Upper lobe of right lung (tissue), 1 donor: ENCODE data around the gene ARID1B. TPM values are rescaled to one million over a fixed set of nuclear protein-coding genes. Genes with fewer than 3 reads are reported as not detected.
"Not testable (repeated sequence)": the region's sequence is repeated elsewhere in the genome, so short reads cannot be mapped to it uniquely, and the experiment has no call there.

ENCODE experiments used
- ATAC-seq: fragments of 200-7000 bp; cut with Tn5 transposase; one replicate; pipeline ENCODE4 v1.9.1; 2020; ENCODE audit warnings: mild to moderate bottlenecking, moderate library complexity
- DNase-seq: peaks from one replicate; pipeline ENCODE4 v3.0.0-alpha.2; 2020
- H3K27ac ChIP-seq: fragments of 200-600 bp; one replicate; pipeline ENCODE4 v1.8.0; 2022
- H3K27me3 ChIP-seq: fragments of 200-600 bp; one replicate; pipeline ENCODE4 v1.8.0; 2022; ENCODE audit warnings: mild to moderate bottlenecking
- H3K36me3 ChIP-seq: fragments of 200-600 bp; one replicate; pipeline ENCODE4 v1.8.0; 2022
- H3K4me1 ChIP-seq: fragments of 200-600 bp; one replicate; pipeline ENCODE4 v1.8.0; 2022
- H3K4me3 ChIP-seq: fragments of 200-600 bp; one replicate; pipeline ENCODE4 v1.8.0; 2022; ENCODE audit warnings: mild to moderate bottlenecking
- H3K9me3 ChIP-seq: fragments of 200-600 bp; one replicate; pipeline ENCODE4 v1.8.0; 2022
- CTCF ChIP-seq: fragments of 200-600 bp; IDR thresholded peaks from one replicate; pipeline ENCODE4 v1.8.0; 2022; ENCODE audit warnings: antibody characterized with exemption
- intact Hi-C: fragments of 100-400 bp; cut with DNase I; formaldehyde crosslinking; loops from one replicate; pipeline ENCODE4 v1.11.0; 2022
- total RNA-seq: library from RNA; stranded (reverse); fragmentation: NEBNext Ultra II Directional; extraction: Animal tissue kit (Norgen Biotek cat#: 25700); gene quantifications from one replicate; pipeline ENCODE4 v1.2.1, GENCODE V29; 2021
- donor health status: DM: no; HTN: yes; CAD: no; lungs with severe emphysema.

The ARID1B gene
- total RNA-seq, 1 donor from 2014 or later, result 80.4 TPM

- intact Hi-C loops, result no loop called here
- no peaks in the 10 kb centered on the region for H3K36me3 ChIP-seq
- H3K4me3 ChIP-seq, result no peak overlapping the region
- no peaks in the 10 kb centered on the region for H3K27me3 ChIP-seq
- no peak for DNase-seq
- H3K9me3 ChIP-seq, result no peaks in the 10 kb centered on the region
- peaks cover 41% of the 10 kb centered on the region for H3K4me1 ChIP-seq
- H3K27ac ChIP-seq, result no peak overlapping the region
- ATAC-seq, result no peak
- TF ChIP-seq CTCF, result no peak
Measured at GRCh38 chr6:156982168-156982567, 205.0 kb downstream of the ARID1B start.

- peaks cover 38% of the 10 kb centered on the region for H3K4me1 ChIP-seq
- H3K36me3 ChIP-seq, H3K27me3 ChIP-seq, H3K4me3 ChIP-seq, H3K9me3 ChIP-seq, intact Hi-C loops, ATAC-seq, H3K27ac ChIP-seq, DNase-seq: not testable (repeated sequence)
Measured at GRCh38 chr6:156982864-156983263, 205.7 kb downstream of the ARID1B start.

- ATAC-seq (peak; percentile 58), DNase-seq (no peak)
- no peak for TF ChIP-seq CTCF
- intact Hi-C loops, result no loop called here
- Histone ChIP-seq H3K4me3 (no peak overlapping the region), H3K36me3 (no peaks in the 10 kb centered on the region), H3K27me3 (no peaks in the 10 kb centered on the region), H3K9me3 (no peaks in the 10 kb centered on the region), H3K27ac (no peak overlapping the region), H3K4me1 (peaks cover 33% of the 10 kb centered on the region)
Measured at GRCh38 chr6:156984178-156984738, 207.1 kb downstream of the ARID1B start.

GRCh38 chr6:156985309-156985708 is 208.1 kb downstream of the ARID1B start:
- intact Hi-C loops, result no loop called here
- TF ChIP-seq CTCF, result no peak
- peaks cover 32% of the 10 kb centered on the region for H3K4me1 ChIP-seq

GRCh38 chr6:156988276-156989158 is 211.3 kb downstream of the ARID1B start:
- no peaks in the 10 kb centered on the region for H3K9me3 ChIP-seq
- no peak for TF ChIP-seq CTCF
- no peak for ATAC-seq
- no peak overlapping the region for H3K27ac ChIP-seq
- H3K36me3 ChIP-seq, result no peaks in the 10 kb centered on the region
- no peaks in the 10 kb centered on the region for H3K27me3 ChIP-seq
- H3K4me1 ChIP-seq, result peaks cover 30% of the 10 kb centered on the region
- no peak for DNase-seq
- intact Hi-C loops, result no loop called here
- H3K4me3 ChIP-seq, result no peak overlapping the region

More at GRCh38 chr6:156985309-156985708, 208.1 kb downstream of the ARID1B start:
- no peak overlapping the region for H3K4me3 ChIP-seq
- DNase-seq (no peak), ATAC-seq (no peak)
- no peaks in the 10 kb centered on the region for H3K36me3 ChIP-seq
- H3K27me3 ChIP-seq, result no peaks in the 10 kb centered on the region
- no peak overlapping the region for H3K27ac ChIP-seq
- H3K9me3 ChIP-seq, result no peaks in the 10 kb centered on the region

- intact Hi-C loops, result no loop called here
- peaks cover 28% of the 10 kb centered on the region for H3K4me1 ChIP-seq
Measured at GRCh38 chr6:156989159-156989806, 212.1 kb downstream of the ARID1B start.

More at GRCh38 chr6:156989159-156989806, 212.1 kb downstream of the ARID1B start:
- no peaks in the 10 kb centered on the region for H3K36me3 ChIP-seq
- no peak for ATAC-seq
- H3K27ac ChIP-seq, result no peak overlapping the region
- DNase-seq, result no peak
- no peak overlapping the region for H3K4me3 ChIP-seq
- no peak for TF ChIP-seq CTCF
- H3K27me3 ChIP-seq, result no peaks in the 10 kb centered on the region
- H3K9me3 ChIP-seq, result no peaks in the 10 kb centered on the region
